ENCODE data around the gene TSGA10.

GRCh38 chr2:98952966-98953365 is 201.8 kb downstream of the TSGA10 start:
- TF ChIP-seq CTCF (IDR thresholded peaks at IDR 0.05) (no peak), POLR2A (IDR thresholded peaks at IDR 0.05) (no peak)

All from body of pancreas (tissue), 4 donors.